ENCODE measurements around the gene EVA1C. TPM values are rescaled to one million over a fixed set of nuclear protein-coding genes. Genes with fewer than 3 reads are reported as not detected.

Gene EVA1C
- total and polyA plus RNA-seq, 10 of the 15 experiments (the other 5 are each of a cell fraction or from before 2014, with no cell fraction given) = 0.13 to 0.56 (median 0.34) TPM; not detected in 7

DNA sequence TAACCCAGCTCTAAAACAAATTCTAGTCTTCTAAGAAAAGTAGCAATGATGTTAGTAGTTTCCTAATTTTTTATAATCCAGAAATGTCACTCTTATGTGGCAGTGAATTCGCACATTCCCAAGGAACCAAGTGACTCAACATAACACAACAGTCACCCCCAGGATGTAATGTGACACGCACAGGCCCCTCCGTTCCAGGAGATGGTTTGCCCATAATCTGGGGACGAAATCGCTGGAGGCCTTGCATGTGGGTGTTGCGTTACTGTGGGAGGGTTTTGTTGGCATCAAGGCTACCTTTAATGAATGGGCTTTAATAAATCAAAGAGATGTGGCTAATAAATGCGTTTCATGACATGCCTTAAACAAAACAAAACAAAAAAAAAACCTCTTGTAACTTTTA, 50.9 kb downstream of the EVA1C start:
- no peaks in the 10 kb centered on the region for H3K9me3 ChIP-seq (replicated peaks; ENCODE audit: control insufficient read depth, insufficient read depth, low read length)
- no peak overlapping the region for H3K9ac ChIP-seq (ENCODE audit: control insufficient read depth, insufficient read depth, low read length)
- intact Hi-C loops (cut with micrococcal nuclease; ENCODE audit: unreplicated experiment) = no loop called here
- ChIA-PET RAD21 (ENCODE audit: unreplicated experiment) (no interaction called here), SMC1A (ENCODE audit: uncharacterized antibody, unreplicated experiment) (no interaction called here), CTCF (no interaction called here), POLR2A (no interaction called here)
- H3K36me3 ChIP-seq (ENCODE audit: control insufficient read depth in 2 of 2, insufficient read depth in 2 of 2, low read length in 1 of 2) = no peaks in the 10 kb centered on the region
- in situ Hi-C loops (cut with MboI) = no loop called here
- H2AFZ ChIP-seq (ENCODE audit: control insufficient read depth, low read depth, low read length) = no peak overlapping the region
- no peaks in the 10 kb centered on the region for H3K4me1 ChIP-seq (ENCODE audit: control insufficient read depth, insufficient read depth, low read length)
- ATAC-seq = no peak
- DNase-seq (ENCODE audit: low read depth, low spot score) = no peak
- no peak overlapping the region for H3K27ac ChIP-seq (ENCODE audit: control insufficient read depth, insufficient read depth)
- no peaks in the 10 kb centered on the region for H4K20me1 ChIP-seq (ENCODE audit: control insufficient read depth, insufficient read depth)
- TF ChIP-seq RBBP5 (conservative IDR thresholded peaks at IDR 0.05) (no peak), CBX5 (IDR thresholded peaks at IDR 0.05; ENCODE audit: low read depth) (no peak), POLR2AphosphoS5 (IDR thresholded peaks at IDR 0.05; ENCODE audit: low read length) (no peak), CEBPB (IDR thresholded peaks at IDR 0.05; ENCODE audit: borderline replicate concordance in 1 of 2, low read depth in 2 of 2, low read length in 2 of 2) (no peak), MYC (IDR thresholded peaks at IDR 0.05; ENCODE audit: insufficient read depth, insufficient read length, insufficient replicate concordance, low read length, severe bottlenecking) (no peak), WRNIP1 (IDR thresholded peaks at IDR 0.05; ENCODE audit: borderline replicate concordance, low read depth, low read length) (no peak), CBFB (IDR thresholded peaks at IDR 0.05; ENCODE audit: low read depth) (no peak), NFYB (IDR thresholded peaks at IDR 0.05; ENCODE audit: insufficient read depth, low read depth, low read length) (no peak), FOS (IDR thresholded peaks at IDR 0.05; ENCODE audit: borderline replicate concordance, extremely low read depth, insufficient read length) (no peak), ETV6 (conservative IDR thresholded peaks at IDR 0.05 in 1 of 2, IDR thresholded peaks at IDR 0.05 in 1 of 2; ENCODE audit: borderline replicate concordance in 1 of 2, low read depth in 1 of 2) (no peak)
- TF ChIP-seq, protein P1, sequence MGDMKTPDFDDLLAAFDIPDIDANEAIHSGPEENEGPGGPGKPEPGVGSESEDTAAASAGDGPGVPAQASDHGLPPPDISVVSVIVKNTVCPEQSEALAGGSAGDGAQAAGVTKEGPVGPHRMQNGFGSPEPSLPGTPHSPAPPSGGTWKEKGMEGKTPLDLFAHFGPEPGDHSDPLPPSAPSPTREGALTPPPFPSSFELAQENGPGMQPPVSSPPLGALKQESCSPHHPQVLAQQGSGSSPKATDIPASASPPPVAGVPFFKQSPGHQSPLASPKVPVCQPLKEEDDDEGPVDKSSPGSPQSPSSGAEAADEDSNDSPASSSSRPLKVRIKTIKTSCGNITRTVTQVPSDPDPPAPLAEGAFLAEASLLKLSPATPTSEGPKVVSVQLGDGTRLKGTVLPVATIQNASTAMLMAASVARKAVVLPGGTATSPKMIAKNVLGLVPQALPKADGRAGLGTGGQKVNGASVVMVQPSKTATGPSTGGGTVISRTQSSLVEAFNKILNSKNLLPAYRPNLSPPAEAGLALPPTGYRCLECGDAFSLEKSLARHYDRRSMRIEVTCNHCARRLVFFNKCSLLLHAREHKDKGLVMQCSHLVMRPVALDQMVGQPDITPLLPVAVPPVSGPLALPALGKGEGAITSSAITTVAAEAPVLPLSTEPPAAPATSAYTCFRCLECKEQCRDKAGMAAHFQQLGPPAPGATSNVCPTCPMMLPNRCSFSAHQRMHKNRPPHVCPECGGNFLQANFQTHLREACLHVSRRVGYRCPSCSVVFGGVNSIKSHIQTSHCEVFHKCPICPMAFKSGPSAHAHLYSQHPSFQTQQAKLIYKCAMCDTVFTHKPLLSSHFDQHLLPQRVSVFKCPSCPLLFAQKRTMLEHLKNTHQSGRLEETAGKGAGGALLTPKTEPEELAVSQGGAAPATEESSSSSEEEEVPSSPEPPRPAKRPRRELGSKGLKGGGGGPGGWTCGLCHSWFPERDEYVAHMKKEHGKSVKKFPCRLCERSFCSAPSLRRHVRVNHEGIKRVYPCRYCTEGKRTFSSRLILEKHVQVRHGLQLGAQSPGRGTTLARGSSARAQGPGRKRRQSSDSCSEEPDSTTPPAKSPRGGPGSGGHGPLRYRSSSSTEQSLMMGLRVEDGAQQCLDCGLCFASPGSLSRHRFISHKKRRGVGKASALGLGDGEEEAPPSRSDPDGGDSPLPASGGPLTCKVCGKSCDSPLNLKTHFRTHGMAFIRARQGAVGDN (IDR thresholded peaks at IDR 0.05) = no peak
- no peak for FAIRE-seq
- H3K79me2 ChIP-seq (ENCODE audit: control insufficient read depth, insufficient read depth, low read length) = no peaks in the 10 kb centered on the region
- no peak overlapping the region for H3K4me3 ChIP-seq
- H3K4me2 ChIP-seq (ENCODE audit: control insufficient read depth, insufficient read depth) = no peak overlapping the region
- 27% methylated on average over 7 of the region's 7 CpGs for WGBS (ENCODE audit: insufficient coverage, insufficient replicate concordance, low lambda C conversion rate, missing lambda C conversion rate)
- no TSS peak for BruUV-seq (replicated peaks)
- no peaks in the 10 kb centered on the region for H3K27me3 ChIP-seq (replicated peaks in 1 of 2; ENCODE audit: control insufficient read depth in 2 of 2, insufficient read depth in 2 of 2, low read length in 1 of 2)
